PC-3 (cell line): Measurements from ENCODE around the gene CHTF8. TPM values are rescaled to one million over a fixed set of nuclear protein-coding genes. Genes with fewer than 3 reads are reported as not detected.

Experiments
- ATAC-seq: fragments of 200-7000 bp; cut with Tn5 transposase; 2 replicates; pipeline ENCODE4 v1.9.1; 2020; ENCODE audit warnings: mild to moderate bottlenecking, moderate library complexity
- BruUV-seq: library from RNA; stranded (reverse); fragments of 400-500 nt; replicated peaks from 2 replicates; lab custom pipeline; 2021; lab: Mats Ljungman, UMichigan
- CTCF ChIA-PET: fragments of 300-600 bp; sonication (Branson Sonifier 250); formaldehyde crosslinking; loops from one replicate; lab custom pipeline; 2022; ENCODE audit warnings: antibody characterized with exemption; lab: Charles Lee
- POLR2A ChIA-PET: fragments of 300-600 bp; sonication (Branson Sonifier 250); formaldehyde crosslinking; loops from one replicate; lab custom pipeline; 2022; ENCODE audit warnings: antibody characterized with exemption; ENCODE audit not compliant: unreplicated experiment; lab: Charles Lee
- DNase-seq: peaks from one replicate; pipeline ENCODE4 v3.0.0-alpha.2; 2015
- H2AFZ ChIP-seq: fragments of 300-600 bp; sonication (generic); 2 replicates; pipeline ENCODE4 v1.6.0; 2016; ENCODE audit warnings: antibody characterized with exemption, low read length
- H3F3A ChIP-seq: fragments of 300-600 bp; sonication (generic); one replicate; pipeline ENCODE4 v1.6.0; 2017; ENCODE audit warnings: antibody characterized with exemption, low read length, control low read depth, mild to moderate bottlenecking; ENCODE audit not compliant: unreplicated experiment
- H3K27ac ChIP-seq: fragments of 300-600 bp; sonication (generic); 2 replicates; pipeline ENCODE4 v1.5.1; 2016; ENCODE audit warnings: mild to moderate bottlenecking, low read length
- H3K27me3 ChIP-seq: fragments of 300-600 bp; sonication (generic); 2 replicates; pipeline ENCODE4 v1.6.1; 2016; ENCODE audit warnings: low read length, mixed read lengths
- H3K36me3 ChIP-seq: fragments of 300-600 bp; sonication (generic); 2 replicates; pipeline ENCODE4 v1.6.1; 2016; ENCODE audit warnings: low read depth, mixed run types, low read length, mixed read lengths
- H3K4me1 ChIP-seq: fragments of 300-600 bp; sonication (generic); 2 replicates; pipeline ENCODE4 v1.5.1; 2016; ENCODE audit warnings: low read length; ENCODE audit not compliant: insufficient read depth
- H3K4me2 ChIP-seq: fragments of 300-600 bp; sonication (generic); 2 replicates; pipeline ENCODE4 v1.6.0; 2016; ENCODE audit warnings: low read length
- H3K4me3 ChIP-seq: fragments of 300-600 bp; sonication (generic); 2 replicates; pipeline ENCODE4 v1.5.1; 2016; ENCODE audit warnings: mild to moderate bottlenecking, low read length, mixed read lengths
- H3K79me2 ChIP-seq: fragments of 300-600 bp; sonication (generic); 2 replicates; pipeline ENCODE4 v1.6.1; 2017; ENCODE audit warnings: low read length, mixed read lengths
- H3K9ac ChIP-seq: fragments of 300-600 bp; sonication (generic); 2 replicates; pipeline ENCODE4 v1.6.0; 2016; ENCODE audit warnings: mild to moderate bottlenecking, low read length
- H3K9me2 ChIP-seq: fragments of 300-600 bp; sonication (generic); replicated peaks from 2 replicates; pipeline ENCODE4 v1.6.1; 2016; ENCODE audit warnings: mixed run types, low read length, mixed read lengths
- H3K9me3 ChIP-seq: fragments of 300-600 bp; sonication (generic); 2 replicates; pipeline ENCODE4 v1.6.1; 2016; ENCODE audit warnings: low read length, mixed read lengths
- H4K20me1 ChIP-seq: fragments of 300-600 bp; sonication (generic); 2 replicates; pipeline ENCODE4 v1.6.1; 2016; ENCODE audit warnings: low read length, mixed read lengths
- EZH2 ChIP-seq: fragments of 300-600 bp; sonication (generic); IDR thresholded peaks from one replicate; pipeline ENCODE4 v1.6.1; 2017; ENCODE audit warnings: antibody characterized with exemption, mild to moderate bottlenecking, low read length; ENCODE audit not compliant: unreplicated experiment
- EZH2phosphoT487 ChIP-seq: fragments of 300-600 bp; sonication (generic); IDR thresholded peaks from 2 replicates; pipeline ENCODE4 v1.6.1; 2018; ENCODE audit warnings: mild to moderate bottlenecking, antibody characterized with exemption, low read length, borderline replicate concordance
- intact Hi-C: fragments of 100-400 bp; cut with micrococcal nuclease; formaldehyde crosslinking; loops from 2 replicates; pipeline ENCODE4 v1.9.0; 2023
- total RNA-seq: library from RNA; depleted of rRNA; stranded (reverse); fragments of >200 nt; gene quantifications from 2 replicates; pipeline ENCODE4 v1.2.3, GENCODE V29; 2014
- TF ChIP-seq, protein P1 (sequence below): fragments of 300-600 bp; sonication (generic); conservative IDR thresholded peaks from 2 replicates; pipeline ENCODE4 v1.5.1; 2017; ENCODE audit warnings: antibody characterized with exemption, low read depth, mild to moderate bottlenecking, low read length

Gene CHTF8
- total RNA-seq, 1 experiment from 2014 or later, result 45.9 TPM

- no peak for ATAC-seq
- Histone ChIP-seq H3K36me3 (peaks cover 7% of the 10 kb centered on the region; the same call in 1 of the 2 replicates), H3K9me2 (no peaks in the 10 kb centered on the region), H3F3A (no peaks in the 10 kb centered on the region), H3K9me3 (no peaks in the 10 kb centered on the region), H4K20me1 (peaks cover 13% of the 10 kb centered on the region; the same call in 1 of the 2 replicates), H3K4me2 (peak overlapping the region; percentile 94), H3K27me3 (no peaks in the 10 kb centered on the region), H3K79me2 (peaks cover 90% of the 10 kb centered on the region), H2AFZ (no peak overlapping the region), H3K9ac (peak overlapping the region; percentile 98), H3K4me1 (peaks cover 21% of the 10 kb centered on the region), H3K27ac (peak overlapping the region; percentile 73), H3K4me3 (peak overlapping the region; percentile 84)
- ChIA-PET POLR2A (interaction anchor here (0.5 kb wide), 1 partner anchor 553 kb away, joined by 7 read pairs; no protein-coding TSS in a partner anchor), CTCF (no interaction called here)
- intact Hi-C loops, result no loop called here
- TF ChIP-seq EZH2phosphoT487 (no peak), EZH2 (no peak)
- TF ChIP-seq, protein P1, sequence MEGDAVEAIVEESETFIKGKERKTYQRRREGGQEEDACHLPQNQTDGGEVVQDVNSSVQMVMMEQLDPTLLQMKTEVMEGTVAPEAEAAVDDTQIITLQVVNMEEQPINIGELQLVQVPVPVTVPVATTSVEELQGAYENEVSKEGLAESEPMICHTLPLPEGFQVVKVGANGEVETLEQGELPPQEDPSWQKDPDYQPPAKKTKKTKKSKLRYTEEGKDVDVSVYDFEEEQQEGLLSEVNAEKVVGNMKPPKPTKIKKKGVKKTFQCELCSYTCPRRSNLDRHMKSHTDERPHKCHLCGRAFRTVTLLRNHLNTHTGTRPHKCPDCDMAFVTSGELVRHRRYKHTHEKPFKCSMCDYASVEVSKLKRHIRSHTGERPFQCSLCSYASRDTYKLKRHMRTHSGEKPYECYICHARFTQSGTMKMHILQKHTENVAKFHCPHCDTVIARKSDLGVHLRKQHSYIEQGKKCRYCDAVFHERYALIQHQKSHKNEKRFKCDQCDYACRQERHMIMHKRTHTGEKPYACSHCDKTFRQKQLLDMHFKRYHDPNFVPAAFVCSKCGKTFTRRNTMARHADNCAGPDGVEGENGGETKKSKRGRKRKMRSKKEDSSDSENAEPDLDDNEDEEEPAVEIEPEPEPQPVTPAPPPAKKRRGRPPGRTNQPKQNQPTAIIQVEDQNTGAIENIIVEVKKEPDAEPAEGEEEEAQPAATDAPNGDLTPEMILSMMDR, result no peak
- no peak for DNase-seq
- BruUV-seq, result no TSS peak
Observed at GRCh38 chr16:69131167-69131838, 1.1 kb downstream of the CHTF8 start.

GRCh38 chr16:69130461-69130860, 1.9 kb downstream of the CHTF8 start:
- peaks cover 13% of the 10 kb centered on the region; the same call in 1 of the 2 replicates for H4K20me1 ChIP-seq
- intact Hi-C loops, result no loop called here
- H2AFZ ChIP-seq, result no peak overlapping the region
- no peaks in the 10 kb centered on the region for H3K9me2 ChIP-seq
- peaks cover 7% of the 10 kb centered on the region; the same call in 1 of the 2 replicates for H3K36me3 ChIP-seq
- H3K9ac ChIP-seq, result no peak overlapping the region
- H3K79me2 ChIP-seq, result peaks cover 85% of the 10 kb centered on the region
- DNase-seq, result no peak
- no TSS peak for BruUV-seq
- TF ChIP-seq EZH2phosphoT487, result no peak
- TF ChIP-seq EZH2, result no peak
- TF ChIP-seq, protein P1, result no peak
- CTCF ChIA-PET, result interaction anchor here (0.6 kb wide), 1 partner anchor 231 kb away, joined by 3 read pairs; no protein-coding TSS in a partner anchor
- H3K27me3 ChIP-seq, result no peaks in the 10 kb centered on the region
- no peaks in the 10 kb centered on the region for H3F3A ChIP-seq
- H3K4me2 ChIP-seq, result peak overlapping the region; percentile 94
- POLR2A ChIA-PET, result interaction anchor here (0.5 to 0.7 kb wide), 3 partner anchors 93 to 552 kb away, joined by 3 to 7 read pairs (median 6); no protein-coding TSS in a partner anchor
- peak overlapping the region; percentile 84; the same call in 1 of the 2 replicates for H3K4me3 ChIP-seq
- H3K9me3 ChIP-seq, result no peaks in the 10 kb centered on the region
- H3K4me1 ChIP-seq, result peaks cover 21% of the 10 kb centered on the region
- ATAC-seq, result no peak
- no peak overlapping the region for H3K27ac ChIP-seq
